ENCODE measurements around the gene UMPS. TPM values are rescaled to one million over a fixed set of nuclear protein-coding genes. Genes with fewer than 3 reads are reported as not detected.

UMPS gene
- total and polyA plus RNA-seq, 9 of the 15 experiments (the other 6 are each of a cell fraction or from before 2014, with no cell fraction given) = 28.9 to 91.0 (median 45.9) TPM

DNA sequence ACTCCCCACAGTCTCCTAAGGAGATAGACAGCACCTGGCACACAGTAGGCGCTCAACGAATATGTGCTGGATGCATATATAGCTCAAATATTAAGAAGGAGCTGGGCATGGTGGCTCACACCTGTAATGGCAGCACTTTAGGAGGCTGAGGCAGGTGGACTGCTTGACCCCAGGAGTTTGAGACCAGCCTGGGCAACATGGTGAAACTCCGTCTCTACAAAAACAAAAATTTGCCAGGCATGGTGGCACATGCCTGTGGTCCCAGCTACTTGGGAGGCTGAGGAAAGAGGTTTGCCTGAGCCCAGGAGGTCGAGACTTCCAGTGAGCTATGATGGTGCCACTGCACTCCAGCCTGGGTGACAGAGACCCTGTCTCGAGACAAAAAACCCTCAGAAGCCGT is 37.4 kb downstream of the UMPS start:
- no peaks in the 10 kb centered on the region for H3K79me2 ChIP-seq (ENCODE audit: control insufficient read depth, insufficient read depth, low read length)
- no peaks in the 10 kb centered on the region; a peak in 1 of 5 replicates for H3K27me3 ChIP-seq (ENCODE audit: control insufficient read depth in 2 of 2, insufficient read depth in 2 of 2, low read length in 2 of 2)
- CTCF ChIA-PET (ENCODE audit: low intra/inter-chr PET ratio) = no interaction called here
- H3K4me3 ChIP-seq = no peak overlapping the region
- H3K27ac ChIP-seq (ENCODE audit: extremely low read depth, low read depth, low read length) = no peak overlapping the region
- 73% methylated on average over 4 of the region's 6 CpGs for WGBS (ENCODE audit: insufficient coverage, low coverage, missing lambda C conversion rate)
- TF ChIP-seq U2AF1 (optimal IDR thresholded peaks at IDR 0.05; ENCODE audit: low read depth, low read length) = no peak
- TF ChIP-seq, protein P1, sequence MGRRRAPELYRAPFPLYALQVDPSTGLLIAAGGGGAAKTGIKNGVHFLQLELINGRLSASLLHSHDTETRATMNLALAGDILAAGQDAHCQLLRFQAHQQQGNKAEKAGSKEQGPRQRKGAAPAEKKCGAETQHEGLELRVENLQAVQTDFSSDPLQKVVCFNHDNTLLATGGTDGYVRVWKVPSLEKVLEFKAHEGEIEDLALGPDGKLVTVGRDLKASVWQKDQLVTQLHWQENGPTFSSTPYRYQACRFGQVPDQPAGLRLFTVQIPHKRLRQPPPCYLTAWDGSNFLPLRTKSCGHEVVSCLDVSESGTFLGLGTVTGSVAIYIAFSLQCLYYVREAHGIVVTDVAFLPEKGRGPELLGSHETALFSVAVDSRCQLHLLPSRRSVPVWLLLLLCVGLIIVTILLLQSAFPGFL (CRISPR knock-in tag; IDR thresholded peaks at IDR 0.05) = no peak
- no peak for TF ChIP-seq ZNF174 (CRISPR knock-in tag; IDR thresholded peaks at IDR 0.05)
- TF ChIP-seq NFE2L1 (tag; IDR thresholded peaks at IDR 0.05; ENCODE audit: borderline replicate concordance, low read depth) = no peak
- TF ChIP-seq CHCHD3 (CRISPR knock-in tag; IDR thresholded peaks at IDR 0.05) = no peak
- TF ChIP-seq HNRNPL (IDR thresholded peaks at IDR 0.05; ENCODE audit: low read depth, low read length) = no peak
- no peak for TF ChIP-seq ADNP (tag; IDR thresholded peaks at IDR 0.05)
- no peak for TF ChIP-seq ELF1 (tag; IDR thresholded peaks at IDR 0.05)
- no peak for TF ChIP-seq SMAD4 (CRISPR knock-in tag; conservative IDR thresholded peaks at IDR 0.05)
- TF ChIP-seq MIER1 (IDR thresholded peaks at IDR 0.05; ENCODE audit: low read depth) = no peak
- TF ChIP-seq CAMTA2 (CRISPR knock-in tag; conservative IDR thresholded peaks at IDR 0.05) = no peak
- no peak for TF ChIP-seq ZNF41 (CRISPR knock-in tag; conservative IDR thresholded peaks at IDR 0.05)
- no peak for TF ChIP-seq RBBP5 (IDR thresholded peaks at IDR 0.05; ENCODE audit: borderline replicate concordance, insufficient read depth, low read length, poor library complexity, severe bottlenecking)
- TF ChIP-seq GTF2E2 (tag; IDR thresholded peaks at IDR 0.05) = no peak
- TF ChIP-seq, protein P2, sequence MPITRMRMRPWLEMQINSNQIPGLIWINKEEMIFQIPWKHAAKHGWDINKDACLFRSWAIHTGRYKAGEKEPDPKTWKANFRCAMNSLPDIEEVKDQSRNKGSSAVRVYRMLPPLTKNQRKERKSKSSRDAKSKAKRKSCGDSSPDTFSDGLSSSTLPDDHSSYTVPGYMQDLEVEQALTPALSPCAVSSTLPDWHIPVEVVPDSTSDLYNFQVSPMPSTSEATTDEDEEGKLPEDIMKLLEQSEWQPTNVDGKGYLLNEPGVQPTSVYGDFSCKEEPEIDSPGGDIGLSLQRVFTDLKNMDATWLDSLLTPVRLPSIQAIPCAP (CRISPR knock-in tag; IDR thresholded peaks at IDR 0.05; ENCODE audit: borderline replicate concordance) = no peak
- TF ChIP-seq ZNF133 (CRISPR knock-in tag; IDR thresholded peaks at IDR 0.05) = no peak
- TF ChIP-seq, protein P3, sequence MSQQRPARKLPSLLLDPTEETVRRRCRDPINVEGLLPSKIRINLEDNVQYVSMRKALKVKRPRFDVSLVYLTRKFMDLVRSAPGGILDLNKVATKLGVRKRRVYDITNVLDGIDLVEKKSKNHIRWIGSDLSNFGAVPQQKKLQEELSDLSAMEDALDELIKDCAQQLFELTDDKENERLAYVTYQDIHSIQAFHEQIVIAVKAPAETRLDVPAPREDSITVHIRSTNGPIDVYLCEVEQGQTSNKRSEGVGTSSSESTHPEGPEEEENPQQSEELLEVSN (IDR thresholded peaks at IDR 0.05; ENCODE audit: borderline replicate concordance in 1 of 2, extremely low read depth in 1 of 2, insufficient read depth in 1 of 2, insufficient read length in 1 of 2, low read depth in 1 of 2, low read length in 1 of 2, poor library complexity in 1 of 2, severe bottlenecking in 1 of 2) = no peak
- no peak for TF ChIP-seq MAFF (IDR thresholded peaks at IDR 0.05; ENCODE audit: low read length)
- TF ChIP-seq PHB2 (IDR thresholded peaks at IDR 0.05; ENCODE audit: low read depth) = no peak
- no peaks in the 10 kb centered on the region for H3K9me3 ChIP-seq (replicated peaks; ENCODE audit: control insufficient read depth, insufficient read depth, low read depth, low read length)
- intact Hi-C loops (cut with micrococcal nuclease) (loop anchor here (10.0 kb wide), 2 partner anchors 217 to 397 kb away; no protein-coding TSS in a partner anchor), in situ Hi-C loops (cut with MboI) (loop anchor here (10.0 kb wide), 1 partner anchor 817 kb away; no protein-coding TSS in a partner anchor)
- H3K9ac ChIP-seq (ENCODE audit: insufficient read depth in 1 of 2, low read depth in 2 of 2, low read length in 2 of 2) = no peak overlapping the region
- DNase-seq (ENCODE audit: extremely low read depth in 1 of 4, low spot score in 3 of 4) (no peak), ATAC-seq (no peak), FAIRE-seq (no peak)
- H3K36me3 ChIP-seq (ENCODE audit: control insufficient read depth, insufficient read depth, low read length) = no peaks in the 10 kb centered on the region; the same call in 2 of the 3 replicates
- POLR2A ChIA-PET = no interaction called here
- H4K20me1 ChIP-seq (replicated peaks; ENCODE audit: control insufficient read depth, insufficient read depth, low read length) = peaks cover 6% of the 10 kb centered on the region; the same call in 1 of the 2 replicates
- H2AFZ ChIP-seq (ENCODE audit: low read depth, low read length) = no peak overlapping the region
- H3K4me2 ChIP-seq (ENCODE audit: insufficient read depth, low read length) = no peak overlapping the region
- BruUV-seq (replicated peaks) = no TSS peak
- H3K4me1 ChIP-seq (replicated peaks in 1 of 2; ENCODE audit: control insufficient read depth in 2 of 2, insufficient read depth in 2 of 2, low read length in 2 of 2) = peaks cover 2 to 8% of the 10 kb centered on the region in 2 experiments; a peak in 3 of 5 replicates
- H3K9me1 ChIP-seq (ENCODE audit: control insufficient read depth, insufficient read depth, low read length) = no peaks in the 10 kb centered on the region
